ENCODE data around the gene CCDC183. TPM values are rescaled to one million over a fixed set of nuclear protein-coding genes. Genes with fewer than 3 reads are reported as not detected.
A peak's percentile ranks its signal among the peaks of the same experiment; 100 is the strongest.

CCDC183 gene
- total RNA-seq (2022) (4.2 and 5.8 TPM in 2 replicates), Bru-seq, nascent RNA (percentile 66 among the genes with signal in this experiment), BruChase-seq, experiment 1, labeled RNA remaining after a 2-hour chase (percentile 72 among the genes with signal in this experiment), BruChase-seq, experiment 2, labeled RNA remaining after a 6-hour chase (percentile 69 among the genes with signal in this experiment)
- long read RNA-seq, partial matches to known transcripts = 2 of 7 reads
- long read RNA-seq, other reads (novel, unspliced or antisense) = 3 of 7 reads

GRCh38 chr9:136796238-136796774 lies at the start of gene CCDC183:
Gene CCDC183 (plus strand): TSS chr9:136796338. CDS start chr9:136796398, 60 bp downstream.
- intact Hi-C loops (cut with micrococcal nuclease; ENCODE audit: unreplicated experiment) = loop anchor here (10.0 kb wide), 1 partner anchor 448 kb away; the partner anchor contains the start of gene TUBB4B
- Mint-ChIP-seq H3K4me1 (ENCODE audit: low read depth, unreplicated experiment) (peaks cover 21% of the 10 kb centered on the region), H3K4me3 (ENCODE audit: unreplicated experiment) (peak within 1 kb of the TSS; percentile 53), H3K36me3 (ENCODE audit: insufficient read depth, unreplicated experiment) (peaks cover 63% of the 10 kb centered on the region), H3K27ac (ENCODE audit: unreplicated experiment) (peak within 1 kb of the TSS; percentile 82), H3K9me3 (ENCODE audit: unreplicated experiment) (no peaks in the 10 kb centered on the region), H3K27me3 (ENCODE audit: insufficient read depth, unreplicated experiment) (no peaks in the 10 kb centered on the region)
- ChIA-PET POLR2A (no interaction called here), CTCF (no interaction called here)
- no peak for TF ChIP-seq CTCF (IDR thresholded peaks at IDR 0.05; ENCODE audit: insufficient read depth in 1 of 2, low read depth in 1 of 2, low read length in 1 of 2, severe bottlenecking in 1 of 2, unreplicated experiment in 1 of 2)
- BruUV-seq (replicated peaks) = no TSS peak
- no peaks in the 10 kb centered on the region for H3K27me3 ChIP-seq (replicated peaks; ENCODE audit: control insufficient read depth, insufficient read depth, low read length)
- DNase-seq = no peak
- no peaks in the 10 kb centered on the region for H3K9me3 ChIP-seq
- H3K4me3 ChIP-seq (ENCODE audit: low read depth, low read length) = no peak within 1 kb of the TSS
- H3K4me1 ChIP-seq = peaks cover 51% of the 10 kb centered on the region
- H3K36me3 ChIP-seq (ENCODE audit: control insufficient read depth, insufficient read depth, low read length) = peaks cover 10% of the 10 kb centered on the region

- H3K27me3 Mint-ChIP-seq (ENCODE audit: insufficient read depth, unreplicated experiment) = no peaks in the 10 kb centered on the region
- Histone ChIP-seq H3K4me3 (ENCODE audit: low read depth, low read length) (no peak overlapping the region), H3K36me3 (ENCODE audit: control insufficient read depth, insufficient read depth, low read length) (no peaks in the 10 kb centered on the region), H3K4me1 (no peaks in the 10 kb centered on the region), H3K27me3 (replicated peaks; ENCODE audit: control insufficient read depth, insufficient read depth, low read length) (no peaks in the 10 kb centered on the region), H3K9me3 (peaks cover 2% of the 10 kb centered on the region)
- CTCF ChIA-PET = no interaction called here
- no peak for TF ChIP-seq CTCF (IDR thresholded peaks at IDR 0.05; ENCODE audit: insufficient read depth in 1 of 2, low read depth in 1 of 2, low read length in 1 of 2, severe bottlenecking in 1 of 2, unreplicated experiment in 1 of 2)
- no peaks in the 10 kb centered on the region for H3K36me3 Mint-ChIP-seq (ENCODE audit: insufficient read depth, unreplicated experiment)
- DNase-seq = no peak
- POLR2A ChIA-PET = no interaction called here
- intact Hi-C loops (cut with micrococcal nuclease; ENCODE audit: unreplicated experiment) = no loop called here
- no peaks in the 10 kb centered on the region for H3K4me1 Mint-ChIP-seq (ENCODE audit: low read depth, unreplicated experiment)
- H3K4me3 Mint-ChIP-seq (ENCODE audit: unreplicated experiment) = no peak overlapping the region
- BruUV-seq (replicated peaks) = no TSS peak
- H3K27ac Mint-ChIP-seq (ENCODE audit: unreplicated experiment) = no peak overlapping the region
- peaks cover 13% of the 10 kb centered on the region for H3K9me3 Mint-ChIP-seq (ENCODE audit: unreplicated experiment)
These were observed 49.5 kb upstream of the CCDC183 start for GRCh38 chr9:136746621-136747020.

GRCh38 chr9:136747161-136748060 lies 48.7 kb upstream of the CCDC183 start:
- Histone ChIP-seq H3K27me3 (replicated peaks; ENCODE audit: control insufficient read depth, insufficient read depth, low read length) (no peaks in the 10 kb centered on the region), H3K4me3 (ENCODE audit: low read depth, low read length) (no peak overlapping the region), H3K36me3 (ENCODE audit: control insufficient read depth, insufficient read depth, low read length) (no peaks in the 10 kb centered on the region), H3K9me3 (peaks cover 10% of the 10 kb centered on the region), H3K4me1 (no peaks in the 10 kb centered on the region)
- H3K27me3 Mint-ChIP-seq (ENCODE audit: insufficient read depth, unreplicated experiment) = no peaks in the 10 kb centered on the region
- ChIA-PET CTCF (no interaction called here), POLR2A (no interaction called here)
- H3K36me3 Mint-ChIP-seq (ENCODE audit: insufficient read depth, unreplicated experiment) = no peaks in the 10 kb centered on the region
- no peak for TF ChIP-seq CTCF (IDR thresholded peaks at IDR 0.05; ENCODE audit: insufficient read depth in 1 of 2, low read depth in 1 of 2, low read length in 1 of 2, severe bottlenecking in 1 of 2, unreplicated experiment in 1 of 2)
- H3K4me1 Mint-ChIP-seq (ENCODE audit: low read depth, unreplicated experiment) = no peaks in the 10 kb centered on the region
- no peak overlapping the region for H3K27ac Mint-ChIP-seq (ENCODE audit: unreplicated experiment)
- DNase-seq = no peak
- H3K4me3 Mint-ChIP-seq (ENCODE audit: unreplicated experiment) = no peak overlapping the region
- no TSS peak for BruUV-seq (replicated peaks)
- intact Hi-C loops (cut with micrococcal nuclease; ENCODE audit: unreplicated experiment) = no loop called here
- peaks cover 21% of the 10 kb centered on the region for H3K9me3 Mint-ChIP-seq (ENCODE audit: unreplicated experiment)

Measured in Caco-2 (cell line).